OCI-LY1 (cell line): ENCODE data around the gene ATG4D.

ENCODE experiments used
- H2AFZ ChIP-seq: fragments of 200-600 bp; sonication (generic), shearing (Covaris generic); 2 replicates; pipeline ENCODE4 v1.6.0; 2014; ENCODE audit warnings: antibody characterized with exemption, mild to moderate bottlenecking, low read length
- H3F3A ChIP-seq: fragments of 200-600 bp; sonication (generic), shearing (Covaris generic); 2 replicates; pipeline ENCODE4 v1.6.0; 2014; ENCODE audit warnings: mild to moderate bottlenecking, antibody characterized with exemption, low read length, moderate library complexity; ENCODE audit not compliant: insufficient read depth
- H3K27ac ChIP-seq: fragments of 200-600 bp; sonication (generic); 2 replicates; pipeline ENCODE4 v1.5.1; 2014; ENCODE audit warnings: low read length, mixed run types, mild to moderate bottlenecking, low read depth; ENCODE audit not compliant: poor library complexity, severe bottlenecking
- H3K27me3 ChIP-seq: fragments of 200-600 bp; sonication (generic); 2 replicates; pipeline ENCODE4 v1.6.0; 2014; ENCODE audit warnings: antibody characterized with exemption, mild to moderate bottlenecking, low read length, moderate library complexity; ENCODE audit not compliant: insufficient read depth
- H3K36me3 ChIP-seq: fragments of 200-600 bp; sonication (generic); 2 replicates; pipeline ENCODE4 v1.6.1; 2014; ENCODE audit warnings: mild to moderate bottlenecking, antibody characterized with exemption, low read length, moderate library complexity, mixed read lengths; ENCODE audit not compliant: insufficient read depth
- H3K4me1 ChIP-seq: fragments of 200-600 bp; sonication (generic); 2 replicates; pipeline ENCODE4 v1.5.1; 2014; ENCODE audit warnings: mild to moderate bottlenecking, low read length, moderate library complexity; ENCODE audit not compliant: insufficient read depth, severe bottlenecking
- H3K4me2 ChIP-seq: fragments of 200-600 bp; sonication (generic), shearing (Covaris generic); 2 replicates; pipeline ENCODE4 v1.6.1; 2014; ENCODE audit warnings: low read length
- H3K4me3 ChIP-seq: fragments of 200-600 bp; sonication (generic); 2 replicates; pipeline ENCODE4 v1.5.1; 2014; ENCODE audit warnings: low read length, low read depth, mild to moderate bottlenecking, mixed read lengths; ENCODE audit not compliant: poor library complexity, severe bottlenecking
- H3K79me2 ChIP-seq: fragments of 200-600 bp; shearing (Covaris generic); 2 replicates; pipeline ENCODE4 v1.6.1; 2016; ENCODE audit warnings: mixed run types, low read length, mixed read lengths; ENCODE audit not compliant: insufficient read depth
- H3K9ac ChIP-seq: fragments of 200-600 bp; sonication (generic), shearing (Covaris generic); 2 replicates; pipeline ENCODE4 v1.6.1; 2014; ENCODE audit warnings: mild to moderate bottlenecking, low read length, mixed read lengths
- H3K9me2 ChIP-seq: fragments of 200-600 bp; sonication (generic), shearing (Covaris generic); 2 replicates; pipeline ENCODE4 v1.6.1; 2014; ENCODE audit warnings: low read depth, mild to moderate bottlenecking, low read length, mixed read lengths
- H3K9me3 ChIP-seq: fragments of 200-600 bp; shearing (Covaris generic); 2 replicates; pipeline ENCODE4 v1.6.1; 2014; ENCODE audit warnings: low read length, mixed read lengths
- H4K20me1 ChIP-seq: fragments of 200-600 bp; sonication (generic), shearing (Covaris generic); 2 replicates; pipeline ENCODE4 v1.6.0; 2016; ENCODE audit warnings: mild to moderate bottlenecking, low read length; ENCODE audit not compliant: insufficient read depth
- EZH2 ChIP-seq: fragments of 200-600 bp; sonication (generic), shearing (Covaris generic); IDR thresholded peaks from 2 replicates; pipeline ENCODE4 v1.8.0; 2017; ENCODE audit warnings: borderline replicate concordance, mixed run types, mild to moderate bottlenecking, antibody characterized with exemption, low read length, moderate library complexity, mixed read lengths
- TF ChIP-seq, protein P1 (sequence below): fragments of 200-600 bp; sonication (generic), shearing (Covaris generic); IDR thresholded peaks from 2 replicates; pipeline ENCODE4 v1.5.1; 2017; ENCODE audit warnings: mild to moderate bottlenecking, antibody characterized with exemption, low read length, moderate library complexity, mixed read lengths

Gene ATG4D

GRCh38 chr19:10593820-10594637 lies 50.3 kb downstream of the ATG4D start:
- Histone ChIP-seq H3K4me3 (no peak overlapping the region), H3K27ac (peak overlapping the region; percentile 80), H2AFZ (no peak overlapping the region), H3K9me2 (no peaks in the 10 kb centered on the region), H4K20me1 (no peaks in the 10 kb centered on the region), H3K9ac (no peak overlapping the region), H3K9me3 (no peaks in the 10 kb centered on the region), H3K4me1 (peaks cover 52% of the 10 kb centered on the region), H3K36me3 (no peaks in the 10 kb centered on the region), H3F3A (no peaks in the 10 kb centered on the region), H3K27me3 (no peaks in the 10 kb centered on the region), H3K79me2 (no peaks in the 10 kb centered on the region), H3K4me2 (peak overlapping the region; percentile 19; the same call in 1 of the 2 replicates)
- TF ChIP-seq, protein P1, sequence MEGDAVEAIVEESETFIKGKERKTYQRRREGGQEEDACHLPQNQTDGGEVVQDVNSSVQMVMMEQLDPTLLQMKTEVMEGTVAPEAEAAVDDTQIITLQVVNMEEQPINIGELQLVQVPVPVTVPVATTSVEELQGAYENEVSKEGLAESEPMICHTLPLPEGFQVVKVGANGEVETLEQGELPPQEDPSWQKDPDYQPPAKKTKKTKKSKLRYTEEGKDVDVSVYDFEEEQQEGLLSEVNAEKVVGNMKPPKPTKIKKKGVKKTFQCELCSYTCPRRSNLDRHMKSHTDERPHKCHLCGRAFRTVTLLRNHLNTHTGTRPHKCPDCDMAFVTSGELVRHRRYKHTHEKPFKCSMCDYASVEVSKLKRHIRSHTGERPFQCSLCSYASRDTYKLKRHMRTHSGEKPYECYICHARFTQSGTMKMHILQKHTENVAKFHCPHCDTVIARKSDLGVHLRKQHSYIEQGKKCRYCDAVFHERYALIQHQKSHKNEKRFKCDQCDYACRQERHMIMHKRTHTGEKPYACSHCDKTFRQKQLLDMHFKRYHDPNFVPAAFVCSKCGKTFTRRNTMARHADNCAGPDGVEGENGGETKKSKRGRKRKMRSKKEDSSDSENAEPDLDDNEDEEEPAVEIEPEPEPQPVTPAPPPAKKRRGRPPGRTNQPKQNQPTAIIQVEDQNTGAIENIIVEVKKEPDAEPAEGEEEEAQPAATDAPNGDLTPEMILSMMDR = no peak
- TF ChIP-seq EZH2 = no peak

DNA sequence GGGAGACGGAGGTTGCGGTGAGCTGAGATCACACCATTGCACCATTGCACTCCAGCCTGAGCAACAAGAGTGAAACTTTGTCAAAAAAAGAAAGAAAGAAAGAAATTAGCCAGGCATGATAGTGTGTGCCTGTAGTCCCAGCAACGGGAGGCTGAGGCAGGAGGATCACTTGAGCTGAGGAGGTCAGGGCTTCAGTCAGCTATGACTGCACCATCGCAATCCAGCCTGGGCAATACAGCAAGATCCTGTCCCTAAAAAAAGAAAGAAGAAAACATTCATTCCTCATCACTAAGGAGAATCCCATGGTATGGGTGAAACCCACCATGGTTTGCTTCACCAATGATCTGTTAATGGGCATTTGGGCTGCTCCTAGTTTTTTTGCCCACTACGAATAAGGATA lies 56.4 kb downstream of the ATG4D start:
- Histone ChIP-seq H3K4me1 (peaks cover 37% of the 10 kb centered on the region), H3K9me3 (no peaks in the 10 kb centered on the region), H3K36me3 (no peaks in the 10 kb centered on the region), H3K9me2 (no peaks in the 10 kb centered on the region), H3K4me2 (no peak overlapping the region), H2AFZ (no peak overlapping the region), H3K79me2 (peaks cover 10% of the 10 kb centered on the region), H3K27ac (no peak overlapping the region), H3F3A (no peaks in the 10 kb centered on the region), H3K27me3 (no peaks in the 10 kb centered on the region; the same call in 1 of the 2 replicates), H3K4me3 (no peak overlapping the region), H4K20me1 (no peaks in the 10 kb centered on the region), H3K9ac (no peak overlapping the region)
- TF ChIP-seq EZH2 = no peak
- TF ChIP-seq, protein P1 = no peak

DNA sequence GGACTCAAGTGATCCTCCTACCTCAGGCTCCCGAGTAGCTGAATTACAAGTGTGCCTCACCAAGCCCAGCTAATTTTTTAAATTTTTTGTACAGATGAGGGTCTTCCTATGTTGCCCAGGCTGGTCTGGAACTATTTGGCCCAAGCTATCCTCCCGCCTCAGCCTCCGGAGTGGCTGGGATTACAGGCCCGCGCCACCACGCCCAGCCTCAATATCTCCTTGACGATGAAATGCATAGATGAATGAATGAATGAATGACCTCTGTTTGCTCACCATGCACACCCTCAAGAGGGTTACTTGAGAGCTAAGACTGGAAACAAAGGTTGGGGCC lies 58.3 kb downstream of the ATG4D start:
- Histone ChIP-seq H4K20me1 (no peaks in the 10 kb centered on the region), H2AFZ (no peak overlapping the region), H3K79me2 (peaks cover 25% of the 10 kb centered on the region), H3K4me1 (peaks cover 20% of the 10 kb centered on the region), H3K27ac (no peak overlapping the region), H3K9me3 (no peaks in the 10 kb centered on the region), H3K27me3 (no peaks in the 10 kb centered on the region; the same call in 1 of the 2 replicates), H3K4me3 (peak overlapping the region; percentile 27), H3K9me2 (no peaks in the 10 kb centered on the region), H3K9ac (no peak overlapping the region), H3F3A (no peaks in the 10 kb centered on the region), H3K36me3 (no peaks in the 10 kb centered on the region), H3K4me2 (peak overlapping the region; percentile 47; the same call in 1 of the 2 replicates)
- TF ChIP-seq, protein P1 = no peak
